CD4-positive, CD25-positive, alpha-beta regulatory T cell (primary cell): ENCODE data around the gene FAM163A. TPM values are rescaled to one million over a fixed set of nuclear protein-coding genes. Genes with fewer than 3 reads are reported as not detected.

Experiments
- ATAC-seq, 2 donors: fragments of 150-1000 bp; cut with Tn5 transposase; one replicate each; pipeline ENCODE4 v1.10.0; 2021; ENCODE audit warnings: low read depth in 2 of 2, moderate number of reproducible peaks in 2 of 2, moderate library complexity in 1 of 2
- DNase-seq, 3 donors: peaks; one replicate each; pipeline versions ENCODE4 v3.0.0 to v3.0.0-alpha.2; 2012 to 2022; ENCODE audit warnings: mixed read lengths in 1 of 3
- H3K27ac ChIP-seq: one replicate; pipeline ENCODE4 v1.7.0; 2013; ENCODE audit warnings: mild to moderate bottlenecking, low read length; ENCODE audit not compliant: insufficient read depth, poor library complexity, severe bottlenecking
- H3K27me3 ChIP-seq: one replicate; pipeline ENCODE4 v1.7.0; 2013; ENCODE audit warnings: low read length; ENCODE audit not compliant: control insufficient read depth, insufficient read depth
- H3K36me3 ChIP-seq: one replicate; pipeline ENCODE4 v1.7.0; 2013; ENCODE audit warnings: mild to moderate bottlenecking, low read length, moderate library complexity; ENCODE audit not compliant: control insufficient read depth, insufficient read depth
- H3K4me1 ChIP-seq: 2 replicates; pipeline ENCODE4 v1.7.0; 2013; ENCODE audit warnings: mild to moderate bottlenecking, low read length; ENCODE audit not compliant: insufficient read depth, control insufficient read depth, poor library complexity, severe bottlenecking
- H3K4me3 ChIP-seq: one replicate; pipeline ENCODE4 v1.7.0; 2013; ENCODE audit warnings: low read depth, mild to moderate bottlenecking, low read length, moderate library complexity
- H3K9me3 ChIP-seq, 2 experiments: 1 replicate in 1 of 2; 2 replicates in 1 of 2; pipeline ENCODE4 v1.7.0; 2013; ENCODE audit warnings: low read length in 2 of 2, mild to moderate bottlenecking in 1 of 2, moderate library complexity in 1 of 2; ENCODE audit not compliant: control insufficient read depth in 2 of 2
- H3K27ac Mint-ChIP-seq, 3 donors: one replicate each; pipeline ENCODE4 v1.8.0; 2020 to 2022; ENCODE audit warnings: mild to moderate bottlenecking in 3 of 3, mixed read lengths in 3 of 3, moderate library complexity in 2 of 3
- H3K27me3 Mint-ChIP-seq: one replicate; pipeline ENCODE4 v1.8.0; 2022; ENCODE audit warnings: mild to moderate bottlenecking, mixed read lengths
- H3K36me3 Mint-ChIP-seq: one replicate; pipeline ENCODE4 v1.8.0; 2020; ENCODE audit warnings: mixed read lengths
- H3K4me1 Mint-ChIP-seq, 4 donors: one replicate each; pipeline ENCODE4 v1.8.0; 2020 to 2022; ENCODE audit warnings: mixed read lengths in 4 of 4, mild to moderate bottlenecking in 1 of 4
- H3K4me3 Mint-ChIP-seq, 4 donors: one replicate each; pipeline ENCODE4 v1.8.0; 2020 to 2022; ENCODE audit warnings: mild to moderate bottlenecking in 4 of 4, mixed read lengths in 4 of 4, moderate library complexity in 3 of 4
- H3K9me3 Mint-ChIP-seq, 7 donors: one replicate each; pipeline ENCODE4 v1.8.0; 2020 to 2022; ENCODE audit warnings: mixed read lengths in 7 of 7, mild to moderate bottlenecking in 3 of 7, moderate library complexity in 2 of 7
- polyA plus RNA-seq, 4 donors: library from polyadenylated mRNA; unstranded; fragments of 300-500 nt; fragmentation: Illumina TruSeq; gene quantifications; one replicate each; pipeline ENCODE4 v1.2.3, GENCODE V29; 2021
- total RNA-seq: library from RNA; stranded (reverse); gene quantifications from one replicate; pipeline ENCODE4 v1.2.3, GENCODE V29; 2022

The FAM163A gene
- total and polyA plus RNA-seq, 5 donors from 2014 or later = 0.13 TPM; not detected in 4

DNA sequence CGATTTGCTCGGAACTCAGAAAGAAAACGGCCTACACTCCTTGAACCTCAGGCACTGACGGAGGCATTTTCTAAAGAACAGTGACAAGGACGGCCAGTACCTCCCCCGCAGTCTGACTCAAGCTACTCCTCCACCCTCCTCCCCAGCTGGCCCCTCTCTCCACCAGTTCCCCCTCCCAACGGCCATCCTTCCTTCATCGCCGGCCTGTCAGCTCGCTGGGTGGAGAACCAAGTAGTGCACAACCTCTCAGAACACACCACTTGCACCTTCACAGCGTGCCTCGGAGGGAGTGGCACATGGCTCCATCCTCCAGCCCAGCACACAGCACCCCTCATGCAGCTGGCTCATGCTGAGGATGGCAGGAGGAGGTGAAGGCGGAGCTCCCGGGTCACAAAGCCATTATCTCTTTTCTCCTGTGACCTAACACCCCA, 75.7 kb downstream of the FAM163A start:
- Mint-ChIP-seq H3K9me3 (no peaks in the 10 kb centered on the region), H3K36me3 (no peaks in the 10 kb centered on the region), H3K4me3 (no peak overlapping the region), H3K27ac (no peak overlapping the region), H3K4me1 (peaks cover 0 to 22% (median 7%) of the 10 kb centered on the region in 4 donors), H3K27me3 (peaks cover 9% of the 10 kb centered on the region)
- no peaks in the 10 kb centered on the region for H3K9me3 ChIP-seq
- DNase-seq (no peak), ATAC-seq (no peak)
- H3K4me3 ChIP-seq = no peak overlapping the region
- H3K27ac ChIP-seq = no peak overlapping the region
- H3K4me1 ChIP-seq = peaks cover 17% of the 10 kb centered on the region
- no peaks in the 10 kb centered on the region for H3K36me3 ChIP-seq
- no peaks in the 10 kb centered on the region for H3K27me3 ChIP-seq

DNA sequence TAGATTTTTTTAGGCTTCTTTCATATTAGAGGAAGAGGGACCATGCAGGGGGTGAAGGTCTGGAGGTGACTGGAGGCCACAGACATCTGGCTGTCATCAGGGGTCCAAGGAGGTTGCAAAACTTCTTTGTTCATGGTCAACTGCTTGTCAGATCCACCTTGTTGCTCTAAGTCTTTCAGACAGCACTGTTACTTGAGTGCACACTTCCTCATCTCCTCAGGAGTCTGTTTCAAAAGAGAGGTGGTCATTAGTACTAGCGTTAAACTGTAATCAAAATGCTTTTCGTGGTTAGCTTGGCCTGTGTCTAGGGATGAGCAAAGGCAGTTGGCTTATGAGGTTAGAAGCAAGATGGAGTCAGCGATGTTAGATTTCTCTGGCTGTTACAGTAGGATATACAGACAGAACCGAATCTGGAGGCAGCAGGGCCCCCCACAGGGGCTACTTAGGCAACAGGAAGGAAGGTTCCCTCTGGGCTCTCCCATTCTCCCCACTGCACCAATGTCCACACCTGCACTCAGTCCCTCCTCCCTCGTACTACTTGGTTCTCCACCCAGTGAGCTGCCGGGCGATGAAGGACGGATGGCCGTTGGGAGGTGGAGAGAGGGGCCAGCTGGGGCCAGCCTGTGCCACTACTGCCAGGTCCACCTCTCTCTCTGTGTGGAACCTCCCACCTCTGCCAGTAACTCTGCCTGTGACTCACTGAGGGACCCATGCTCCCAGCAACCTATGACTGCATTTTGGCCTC, 77.3 kb downstream of the FAM163A start:
- Mint-ChIP-seq H3K4me1 (peaks cover 0 to 6% (median under 1%) of the 10 kb centered on the region in 4 donors), H3K36me3 (no peaks in the 10 kb centered on the region)
- no peak for ATAC-seq

DNA sequence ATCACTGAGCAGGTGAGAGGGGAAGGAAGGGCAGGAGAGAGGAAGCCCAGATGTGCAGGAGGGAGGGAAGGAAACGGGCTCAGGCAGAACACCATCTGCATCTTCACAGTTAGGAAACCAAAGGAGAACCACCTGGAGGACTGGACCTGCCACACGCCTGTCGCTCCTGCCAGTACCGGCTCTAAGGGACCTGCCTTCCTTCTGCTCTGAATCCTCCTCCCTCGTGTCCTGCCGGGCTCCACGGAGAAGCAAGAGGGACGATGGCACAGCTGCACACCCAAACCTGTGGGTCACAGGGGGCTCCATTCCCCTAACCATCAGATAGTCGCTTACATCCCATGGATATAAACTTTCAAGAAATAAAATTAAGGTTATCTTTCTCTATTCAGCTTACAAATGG, 78.4 kb downstream of the FAM163A start:
- no peaks in the 10 kb centered on the region for H3K36me3 ChIP-seq
- H3K4me1 ChIP-seq = no peaks in the 10 kb centered on the region
- peaks cover 5% of the 10 kb centered on the region for H3K27me3 Mint-ChIP-seq
- ATAC-seq = no peak
- no peaks in the 10 kb centered on the region for H3K4me1 Mint-ChIP-seq
- no peaks in the 10 kb centered on the region for H3K9me3 Mint-ChIP-seq
- H3K36me3 Mint-ChIP-seq = no peaks in the 10 kb centered on the region
- DNase-seq = no peak
- no peak overlapping the region for H3K4me3 Mint-ChIP-seq
- H3K9me3 ChIP-seq = no peaks in the 10 kb centered on the region
- H3K27ac Mint-ChIP-seq = no peak overlapping the region
- H3K27ac ChIP-seq = no peak overlapping the region
- H3K27me3 ChIP-seq = no peaks in the 10 kb centered on the region
- no peak overlapping the region for H3K4me3 ChIP-seq

More for the DNA sequence above, 77.3 kb downstream of the FAM163A start:
- Histone ChIP-seq H3K4me3 (no peak overlapping the region), H3K27ac (no peak overlapping the region), H3K9me3 (no peaks in the 10 kb centered on the region), H3K36me3 (no peaks in the 10 kb centered on the region), H3K4me1 (peaks cover 2% of the 10 kb centered on the region), H3K27me3 (no peaks in the 10 kb centered on the region)
- Mint-ChIP-seq H3K27ac (no peak overlapping the region), H3K4me3 (no peak overlapping the region), H3K27me3 (peaks cover 9% of the 10 kb centered on the region), H3K9me3 (no peaks in the 10 kb centered on the region)
- no peak for DNase-seq

DNA sequence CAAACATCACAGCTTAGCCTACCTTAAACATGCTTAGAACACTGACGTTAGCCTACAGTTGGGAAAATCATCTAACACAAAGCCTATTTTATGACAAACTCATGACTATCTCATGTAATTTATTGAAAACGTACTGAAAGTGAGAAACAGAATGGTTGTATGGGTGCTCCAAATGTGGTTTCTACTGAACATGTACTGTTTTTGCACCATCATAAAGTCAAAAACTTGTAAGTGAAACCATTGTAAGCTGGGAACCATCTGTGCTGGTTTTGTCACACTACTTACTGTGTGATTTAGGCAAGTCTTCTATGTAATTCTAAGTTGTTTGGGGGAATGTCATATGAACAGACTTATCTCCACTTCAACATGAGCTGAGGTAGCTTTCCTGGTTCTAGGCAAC, 79.0 kb downstream of the FAM163A start:
- peak overlapping the region in 1 of 3 donors; percentile 26 for H3K27ac Mint-ChIP-seq

DNA sequence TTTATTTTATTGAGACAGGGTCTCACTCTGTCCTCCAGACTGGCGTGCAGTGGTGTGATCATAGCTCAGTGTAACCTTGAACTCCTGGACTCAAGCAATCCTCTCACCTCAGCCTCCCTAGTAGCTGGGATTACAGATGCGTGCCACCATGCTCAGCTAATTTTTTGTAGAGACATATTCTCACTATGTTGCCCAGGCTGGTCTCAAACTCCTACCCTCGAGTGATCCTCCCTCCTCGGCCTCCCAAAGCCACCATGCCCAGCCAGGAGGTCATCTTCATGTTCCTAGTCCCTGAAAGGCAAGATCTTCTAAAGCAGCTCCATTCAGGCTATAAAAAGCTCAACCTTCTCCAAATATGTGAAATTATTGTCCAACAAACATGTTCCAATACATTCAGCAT, 80.6 kb downstream of the FAM163A start:
- H3K4me3 ChIP-seq = no peak overlapping the region

More for the DNA sequence above, 79.0 kb downstream of the FAM163A start:
- no peak overlapping the region for H3K27ac ChIP-seq
- Mint-ChIP-seq H3K9me3 (no peaks in the 10 kb centered on the region), H3K4me3 (no peak overlapping the region), H3K27me3 (peaks cover 5% of the 10 kb centered on the region), H3K36me3 (no peaks in the 10 kb centered on the region), H3K4me1 (no peaks in the 10 kb centered on the region)
- ATAC-seq (no peak), DNase-seq (no peak)
- H3K4me3 ChIP-seq = no peak overlapping the region
- H3K4me1 ChIP-seq = no peaks in the 10 kb centered on the region
- no peaks in the 10 kb centered on the region for H3K27me3 ChIP-seq
- H3K36me3 ChIP-seq = no peaks in the 10 kb centered on the region
- no peaks in the 10 kb centered on the region for H3K9me3 ChIP-seq

DNA sequence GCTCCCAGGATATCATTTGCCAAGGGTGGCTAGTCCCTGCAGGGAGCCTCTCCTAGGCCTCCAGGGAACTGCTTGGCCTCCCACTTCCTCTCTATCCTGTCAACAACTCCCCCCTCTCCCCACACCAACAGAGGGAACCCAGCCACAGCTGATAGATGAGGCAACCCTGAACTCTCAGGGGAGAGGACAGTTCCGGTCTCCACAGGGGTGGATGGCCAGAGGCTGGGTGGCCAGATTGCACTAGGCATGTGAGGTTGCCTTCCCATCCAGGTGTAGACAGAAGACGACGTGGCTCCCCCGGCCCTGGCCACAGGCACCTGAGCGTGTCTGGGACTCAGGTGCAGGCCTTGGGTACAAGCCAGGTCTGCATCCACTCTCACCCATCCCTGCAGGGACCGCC, 81.2 kb downstream of the FAM163A start:
- no peak for ATAC-seq
- no peak overlapping the region for H3K4me3 Mint-ChIP-seq
- H3K4me1 Mint-ChIP-seq = peaks cover 0 to under 1% (median 0%) of the 10 kb centered on the region in 4 donors
- no peaks in the 10 kb centered on the region for H3K27me3 Mint-ChIP-seq
- Histone ChIP-seq H3K36me3 (no peaks in the 10 kb centered on the region), H3K4me3 (no peak overlapping the region), H3K4me1 (no peaks in the 10 kb centered on the region), H3K27ac (no peak overlapping the region), H3K9me3 (no peaks in the 10 kb centered on the region), H3K27me3 (no peaks in the 10 kb centered on the region)
- peak overlapping the region in 1 of 3 donors; percentile 9 for H3K27ac Mint-ChIP-seq
- no peaks in the 10 kb centered on the region for H3K36me3 Mint-ChIP-seq
- no peak for DNase-seq
- H3K9me3 Mint-ChIP-seq = no peaks in the 10 kb centered on the region

More for the DNA sequence above, 80.6 kb downstream of the FAM163A start:
- no peaks in the 10 kb centered on the region for H3K9me3 ChIP-seq
- Mint-ChIP-seq H3K36me3 (no peaks in the 10 kb centered on the region), H3K27me3 (peaks cover 3% of the 10 kb centered on the region), H3K4me3 (no peak overlapping the region), H3K27ac (no peak overlapping the region), H3K4me1 (no peaks in the 10 kb centered on the region), H3K9me3 (no peaks in the 10 kb centered on the region)
- H3K27ac ChIP-seq = no peak overlapping the region
- no peaks in the 10 kb centered on the region for H3K27me3 ChIP-seq
- no peaks in the 10 kb centered on the region for H3K4me1 ChIP-seq
- ATAC-seq (no peak), DNase-seq (no peak)
- H3K36me3 ChIP-seq = no peaks in the 10 kb centered on the region

DNA sequence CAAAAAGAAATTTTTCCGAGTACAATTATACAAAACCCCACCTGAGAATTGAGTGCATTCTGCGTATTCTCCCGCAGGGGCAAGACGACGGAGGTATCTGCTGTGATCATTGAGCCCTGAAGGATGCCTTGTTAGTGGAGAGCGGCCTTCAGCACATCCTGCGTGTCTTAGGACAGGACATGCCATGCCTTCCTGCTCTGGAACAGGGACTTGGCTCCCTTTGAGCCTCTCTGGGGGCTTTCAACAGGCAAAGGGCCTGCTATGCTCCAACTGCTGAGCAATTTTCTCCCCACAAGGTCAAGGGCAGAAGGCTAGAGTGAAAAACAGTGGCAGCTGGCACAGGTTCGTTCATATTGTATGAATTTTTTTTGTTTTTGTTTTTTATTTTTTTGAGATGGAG, 82.1 kb downstream of the FAM163A start:
- no peaks in the 10 kb centered on the region for H3K4me1 ChIP-seq
- no peaks in the 10 kb centered on the region for H3K36me3 Mint-ChIP-seq
- H3K4me3 Mint-ChIP-seq = no peak overlapping the region
- DNase-seq (no peak), ATAC-seq (no peak)
- H3K9me3 Mint-ChIP-seq = no peaks in the 10 kb centered on the region
- no peaks in the 10 kb centered on the region for H3K9me3 ChIP-seq
- no peaks in the 10 kb centered on the region for H3K36me3 ChIP-seq
- H3K27me3 Mint-ChIP-seq = peaks cover 4% of the 10 kb centered on the region
- H3K4me1 Mint-ChIP-seq = peaks cover 0 to 8% (median 3%) of the 10 kb centered on the region in 4 donors
- no peak overlapping the region for H3K27ac ChIP-seq
- H3K4me3 ChIP-seq = no peak overlapping the region
- H3K27ac Mint-ChIP-seq = no peak overlapping the region
- no peaks in the 10 kb centered on the region for H3K27me3 ChIP-seq
